ENCODE measurements around the gene ZDHHC3.

The ZDHHC3 gene

DNA sequence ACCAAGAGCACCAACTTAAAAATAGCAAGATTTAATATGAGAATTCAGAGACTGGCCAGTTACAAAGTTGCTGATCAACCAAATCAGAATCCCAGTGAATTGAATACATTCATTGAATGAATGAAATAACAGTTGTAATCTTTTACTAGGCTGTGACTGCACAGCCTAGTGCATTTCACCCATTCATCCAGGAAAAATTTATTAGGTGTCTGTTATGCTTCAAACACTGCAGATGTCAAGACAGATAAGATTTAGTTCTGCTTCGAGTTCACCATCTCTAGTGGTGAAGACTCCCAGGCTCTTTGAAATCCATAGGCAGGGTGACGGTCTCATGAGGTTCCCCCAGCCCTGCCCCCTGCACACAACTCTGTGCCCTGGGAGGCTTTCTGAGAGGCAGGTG lies 72.7 kb downstream of the ZDHHC3 start:
- in situ Hi-C loops (cut with HindIII; ENCODE audit: low sequenced_read_pairs): loop anchor here (25.0 kb wide), 1 partner anchor 366 kb away; no protein-coding TSS in a partner anchor

DNA sequence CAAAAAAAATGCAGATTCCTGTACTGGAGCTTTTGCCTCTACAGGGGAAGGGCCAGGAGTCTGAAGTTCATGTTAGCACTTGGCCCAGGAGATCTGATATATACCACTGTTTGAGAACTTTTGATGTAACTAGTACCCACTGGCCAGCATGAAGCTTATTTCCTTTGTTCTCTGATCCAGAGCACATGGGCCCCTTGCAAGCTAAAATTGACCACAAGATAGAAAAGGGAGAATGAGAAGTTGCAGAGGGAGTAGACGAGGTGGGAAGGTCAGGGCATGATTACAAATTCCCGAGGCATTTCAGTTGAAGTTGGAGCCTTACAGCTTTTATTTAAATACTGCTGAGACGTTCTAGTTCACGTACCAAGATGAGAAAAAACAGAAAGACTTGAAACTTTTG lies 73.3 kb downstream of the ZDHHC3 start:
- in situ Hi-C loops (cut with HindIII; ENCODE audit: low sequenced_read_pairs): loop anchor here (25.0 kb wide), 1 partner anchor 365 kb away; no protein-coding TSS in a partner anchor

DNA sequence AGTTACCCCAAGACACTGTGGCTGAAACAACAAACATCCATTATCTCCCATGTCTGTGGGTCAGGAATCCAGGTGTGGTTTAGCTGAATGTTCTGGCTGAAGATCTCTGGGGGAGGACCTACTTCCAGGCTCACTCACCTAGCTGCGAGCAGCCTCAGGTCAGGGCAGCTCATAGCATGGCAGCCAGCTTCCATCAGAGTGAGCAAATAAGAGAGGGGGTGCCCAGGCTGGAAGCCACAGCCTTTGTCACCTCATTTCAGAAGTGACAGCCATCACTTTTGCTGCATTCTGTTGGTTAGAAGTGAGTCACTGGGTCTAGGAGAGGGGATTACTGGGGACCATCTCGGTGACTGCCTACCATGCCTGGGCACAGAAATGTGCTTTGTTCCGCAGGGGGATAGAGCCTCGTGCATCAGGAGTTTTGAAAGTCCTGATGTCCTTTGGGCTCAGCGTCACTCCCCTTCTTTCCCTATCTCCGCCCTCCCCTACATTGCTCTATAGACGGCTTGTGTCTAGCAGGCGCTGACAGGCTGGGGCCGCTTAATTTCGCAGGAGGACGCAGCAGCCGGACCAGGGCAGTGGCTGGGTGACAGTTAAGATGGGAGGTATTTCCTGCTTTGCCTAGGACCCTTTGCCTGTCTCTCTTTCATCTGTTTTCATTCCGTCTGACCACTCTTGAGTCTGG lies 76.1 kb downstream of the ZDHHC3 start:
- in situ Hi-C loops (cut with HindIII; ENCODE audit: low sequenced_read_pairs): loop anchor here (25.0 kb wide), 1 partner anchor 363 kb away; no protein-coding TSS in a partner anchor

DNA sequence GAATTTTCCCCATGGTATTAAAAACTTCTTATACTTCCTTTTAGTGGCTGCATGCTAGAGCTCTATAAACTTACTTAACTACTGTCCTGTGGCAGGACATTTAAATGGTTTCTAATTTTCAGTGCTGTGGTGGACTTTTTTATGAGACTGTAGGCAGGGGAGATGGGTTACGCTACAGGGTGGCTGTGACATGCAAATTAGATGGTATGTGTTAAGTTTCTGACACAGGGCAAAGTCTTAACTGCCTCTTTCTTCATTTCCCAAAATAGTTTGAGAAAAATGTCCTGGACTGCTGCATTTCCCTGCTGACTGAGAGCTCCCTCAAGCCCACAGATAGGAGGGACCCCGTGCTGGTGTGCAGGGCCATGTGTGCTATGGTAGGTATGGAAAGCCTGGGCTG lies 79.5 kb downstream of the ZDHHC3 start:
- in situ Hi-C loops (cut with HindIII; ENCODE audit: low sequenced_read_pairs): no loop called here

DNA sequence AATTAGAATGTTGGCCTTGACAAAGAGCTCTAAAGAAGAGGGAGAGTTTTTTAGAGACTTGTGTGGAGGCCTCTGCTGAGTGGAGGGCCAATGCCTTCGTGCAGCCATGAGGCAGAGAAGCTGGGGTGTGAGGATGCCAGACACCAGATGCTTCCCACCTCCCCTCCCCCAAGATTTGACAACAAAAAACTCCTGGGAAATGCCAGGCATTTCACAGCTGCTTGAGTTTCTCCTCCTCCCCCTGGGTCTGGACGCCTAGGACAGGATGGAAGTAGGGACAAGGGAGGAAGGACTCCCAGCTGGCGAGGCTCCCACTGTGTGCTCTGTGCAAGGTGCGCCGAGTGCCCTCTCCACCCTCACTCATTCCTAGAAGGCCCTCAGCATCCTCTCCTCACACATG lies 81.5 kb downstream of the ZDHHC3 start:
- in situ Hi-C loops (cut with HindIII; ENCODE audit: low sequenced_read_pairs): no loop called here

DNA sequence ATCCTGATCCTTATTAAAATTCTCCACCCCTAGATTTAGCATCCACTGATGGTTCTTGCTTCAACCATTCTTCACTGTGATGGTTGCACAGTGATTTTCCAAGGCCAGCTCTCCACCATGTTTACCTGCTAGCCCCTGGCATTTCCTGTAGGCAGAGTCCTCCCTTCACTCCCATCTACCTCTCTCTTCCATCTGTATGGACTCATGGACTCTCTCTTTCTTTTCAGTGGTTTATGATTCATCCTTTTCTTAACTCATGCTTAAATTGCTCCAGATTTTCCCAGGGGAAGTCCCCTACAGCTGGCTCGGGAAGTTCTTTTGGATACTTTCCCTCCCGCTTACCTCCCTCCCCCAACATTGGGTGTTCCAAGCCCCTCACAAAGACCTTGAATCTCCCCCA lies 82.9 kb downstream of the ZDHHC3 start:
- in situ Hi-C loops (cut with HindIII; ENCODE audit: low sequenced_read_pairs): no loop called here

DNA sequence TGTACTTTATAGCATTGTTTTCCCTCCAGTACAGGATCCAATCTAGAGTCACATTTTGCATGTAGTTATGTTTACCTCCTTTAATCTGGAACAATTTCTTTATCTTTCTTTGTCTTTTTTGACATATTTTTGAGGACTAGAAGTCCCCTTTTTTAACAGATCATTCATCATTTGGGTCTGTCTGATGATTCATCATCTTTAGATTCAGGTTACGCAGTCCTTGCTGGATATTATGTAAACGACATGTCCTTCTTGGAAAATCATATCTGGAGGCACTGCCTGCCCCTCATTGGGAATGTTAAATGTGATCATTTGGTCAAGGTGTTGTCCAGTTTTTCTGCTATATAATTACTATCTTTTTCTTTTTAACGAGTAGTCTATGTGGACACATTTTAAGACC lies 83.3 kb downstream of the ZDHHC3 start:
- in situ Hi-C loops (cut with HindIII; ENCODE audit: low sequenced_read_pairs): no loop called here

DNA sequence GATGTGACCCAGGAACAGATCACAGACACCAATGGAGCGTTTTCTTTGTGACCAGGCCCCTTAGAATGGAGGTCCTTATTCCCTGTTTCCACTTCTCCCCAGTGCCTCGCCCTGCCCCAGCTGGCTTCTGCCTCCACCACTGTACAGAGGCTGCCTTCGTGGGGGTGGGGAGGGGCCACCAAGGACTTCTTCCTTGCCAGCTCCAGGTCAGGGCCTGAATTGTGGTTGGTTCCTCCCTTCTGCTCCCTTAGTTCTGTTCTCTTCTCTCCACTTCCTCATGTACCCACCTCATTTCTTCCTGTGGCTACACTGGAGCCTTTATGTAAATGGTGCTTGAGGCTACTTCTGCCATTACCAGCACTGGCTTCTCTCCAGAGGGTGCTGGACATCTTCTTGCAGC lies 85.1 kb downstream of the ZDHHC3 start:
- in situ Hi-C loops (cut with HindIII; ENCODE audit: low sequenced_read_pairs): no loop called here

DNA sequence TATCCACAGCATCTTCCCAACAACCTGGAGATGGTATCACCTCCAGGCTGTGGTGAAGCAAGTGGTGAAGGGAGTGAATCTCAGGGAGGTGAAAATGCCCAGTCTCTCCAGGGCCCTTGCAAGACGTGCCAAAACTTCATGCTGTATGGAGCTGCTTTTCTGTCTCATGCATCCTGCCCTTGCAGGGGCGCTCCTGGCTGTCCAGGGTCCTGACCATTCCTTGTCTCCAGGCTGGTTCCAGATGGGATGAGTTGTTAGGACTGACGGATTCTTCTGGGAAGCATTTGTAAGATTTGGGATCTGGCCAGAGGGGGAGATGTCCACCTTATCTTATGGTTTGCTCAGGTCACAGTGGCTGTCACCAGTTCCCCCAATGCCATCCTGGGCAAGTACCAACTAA lies 85.7 kb downstream of the ZDHHC3 start:
- in situ Hi-C loops (cut with HindIII; ENCODE audit: low sequenced_read_pairs): no loop called here

DNA sequence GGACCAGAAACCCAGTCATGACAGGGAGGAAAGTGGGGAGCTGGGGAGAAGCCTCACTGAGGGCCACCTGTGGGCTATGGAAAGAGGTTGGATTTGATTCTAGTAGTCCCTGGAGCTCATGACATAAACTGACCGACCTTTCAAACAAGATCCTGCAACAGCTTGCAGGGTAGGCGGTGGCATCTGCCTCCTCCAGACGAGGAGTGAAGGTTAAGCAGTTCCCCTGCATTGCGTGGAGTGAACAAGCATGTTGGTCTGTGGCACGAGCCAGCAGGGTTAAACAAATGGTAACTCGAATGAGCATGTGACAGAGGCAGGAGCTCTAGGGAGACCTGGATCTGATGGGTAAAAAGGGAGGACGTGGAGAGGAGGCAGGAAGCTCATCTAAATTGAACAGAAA lies 88.9 kb downstream of the ZDHHC3 start:
- in situ Hi-C loops (cut with HindIII; ENCODE audit: low sequenced_read_pairs): no loop called here

DNA sequence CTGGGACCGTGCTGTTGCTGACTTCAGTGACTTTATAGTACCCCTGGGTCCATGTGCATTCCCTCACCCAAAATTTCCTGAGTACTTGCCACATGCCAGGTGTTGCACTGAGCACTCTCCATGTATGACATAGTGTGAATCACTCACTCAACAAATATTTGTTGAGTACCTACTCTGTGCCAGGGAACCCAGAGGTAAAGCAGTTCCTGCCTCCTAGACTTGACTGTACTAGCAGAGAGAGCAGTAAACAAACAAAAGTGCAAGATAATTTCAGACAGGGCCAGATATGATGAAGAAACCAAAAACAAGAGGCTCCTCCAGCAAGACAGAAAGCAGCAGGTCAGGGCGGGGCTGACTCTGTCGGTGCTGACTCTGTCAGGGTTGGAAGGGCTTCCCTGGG lies 89.4 kb downstream of the ZDHHC3 start:
- in situ Hi-C loops (cut with HindIII; ENCODE audit: low sequenced_read_pairs): no loop called here

DNA sequence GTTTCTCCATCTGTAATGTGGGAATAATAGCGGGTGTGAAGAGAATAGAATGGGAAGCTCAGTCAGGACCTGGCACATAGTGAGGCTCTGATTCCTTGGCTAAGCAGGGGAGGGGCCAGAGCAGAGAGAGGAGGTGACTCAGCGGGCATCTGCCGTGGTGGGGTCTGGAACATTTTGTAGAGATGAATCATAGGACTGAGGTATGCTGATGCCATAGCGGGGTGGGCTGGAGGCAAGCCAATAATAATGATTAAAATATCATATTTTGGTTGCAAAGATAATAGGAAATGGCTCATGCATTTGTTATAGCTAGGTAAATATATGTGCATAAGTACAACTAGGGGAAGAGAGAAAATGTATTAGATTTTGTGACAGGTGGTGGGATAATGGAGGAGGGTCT lies 90.4 kb downstream of the ZDHHC3 start:
- in situ Hi-C loops (cut with HindIII; ENCODE audit: low sequenced_read_pairs): no loop called here

DNA sequence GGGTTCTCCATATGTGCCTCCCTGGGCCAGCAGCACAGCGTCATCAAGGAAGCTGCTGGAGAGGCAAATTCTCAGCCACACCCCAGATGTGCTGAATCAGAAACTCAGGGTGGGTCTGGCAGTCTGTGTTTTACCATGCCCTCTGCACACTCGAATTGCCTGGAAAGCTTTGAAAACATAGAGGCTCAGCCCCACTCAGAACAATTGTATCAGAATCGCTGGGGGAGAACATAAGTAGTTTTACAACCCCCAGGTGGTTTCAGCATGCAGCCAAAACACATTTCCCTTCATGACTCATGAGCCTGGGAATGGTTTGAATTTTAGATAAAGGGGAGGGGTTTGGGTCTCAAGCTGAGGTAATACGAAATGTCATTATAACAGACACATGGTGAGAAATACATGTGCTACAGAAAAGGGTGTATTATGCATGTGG lies 92.0 kb downstream of the ZDHHC3 start:
- in situ Hi-C loops (cut with HindIII; ENCODE audit: low sequenced_read_pairs): loop anchor here (5.0 kb wide), 2 partner anchors 58 to 87 kb away; no protein-coding TSS in a partner anchor

DNA sequence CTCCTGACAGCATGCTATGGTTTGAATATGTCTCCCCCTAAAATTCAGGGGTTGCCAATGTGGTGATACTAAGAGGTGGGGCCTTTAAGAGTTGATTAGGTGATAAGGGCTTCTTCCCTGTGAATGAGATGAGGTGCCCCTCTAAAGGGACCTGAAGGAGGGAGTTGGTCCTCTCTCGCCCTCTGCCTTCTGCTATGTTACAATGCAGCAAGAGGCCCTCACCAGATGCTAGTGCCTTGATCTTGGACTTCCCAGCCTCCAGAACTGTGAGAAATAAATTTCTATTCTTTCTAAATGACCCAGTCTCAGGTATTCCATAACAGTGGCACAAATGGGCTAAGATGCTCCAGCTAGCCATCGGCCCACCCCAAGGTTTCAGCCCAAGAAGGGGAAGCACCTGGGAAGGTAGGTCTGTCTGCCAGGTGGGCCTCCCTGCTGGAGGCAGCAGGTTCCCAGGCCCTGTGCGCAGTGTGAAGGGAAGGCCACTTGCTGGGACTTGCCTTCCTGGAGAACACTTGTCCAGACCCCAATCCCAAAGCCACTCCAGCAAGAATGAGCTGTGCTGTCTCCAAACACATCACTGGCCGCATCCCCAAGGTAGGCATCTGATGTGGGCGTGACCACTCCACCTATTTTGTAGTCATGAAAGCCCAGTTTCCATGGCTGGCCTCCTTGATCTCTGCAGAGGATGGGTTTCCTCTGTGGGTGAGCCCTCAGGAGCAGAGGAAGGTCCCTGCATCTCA lies 92.6 kb downstream of the ZDHHC3 start:
- in situ Hi-C loops (cut with HindIII; ENCODE audit: low sequenced_read_pairs): loop anchor here (5.0 kb wide), 2 partner anchors 59 to 86 kb away; no protein-coding TSS in a partner anchor

DNA sequence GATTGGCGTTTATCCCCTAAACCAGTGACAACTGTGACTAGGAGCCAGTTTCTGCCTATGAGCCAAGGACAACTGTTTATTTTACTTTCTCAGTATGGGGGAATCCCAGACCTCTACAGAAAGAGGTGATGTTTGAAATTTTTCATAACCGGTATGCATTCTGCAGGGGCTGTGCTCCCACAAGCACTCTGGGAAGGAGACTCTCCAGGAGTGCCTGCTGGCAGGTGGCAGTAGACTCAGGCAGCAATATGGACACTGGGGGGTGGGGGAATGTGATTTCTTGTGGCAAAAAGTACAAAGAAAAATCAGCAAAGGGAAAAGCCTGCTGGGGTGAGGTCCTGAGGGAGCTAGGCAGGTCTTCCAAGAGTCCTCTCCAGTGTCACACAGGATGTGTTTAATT lies 95.7 kb downstream of the ZDHHC3 start:
- in situ Hi-C loops (cut with HindIII; ENCODE audit: low sequenced_read_pairs): loop anchor here (5.0 kb wide), 2 partner anchors 62 to 83 kb away; no protein-coding TSS in a partner anchor

DNA sequence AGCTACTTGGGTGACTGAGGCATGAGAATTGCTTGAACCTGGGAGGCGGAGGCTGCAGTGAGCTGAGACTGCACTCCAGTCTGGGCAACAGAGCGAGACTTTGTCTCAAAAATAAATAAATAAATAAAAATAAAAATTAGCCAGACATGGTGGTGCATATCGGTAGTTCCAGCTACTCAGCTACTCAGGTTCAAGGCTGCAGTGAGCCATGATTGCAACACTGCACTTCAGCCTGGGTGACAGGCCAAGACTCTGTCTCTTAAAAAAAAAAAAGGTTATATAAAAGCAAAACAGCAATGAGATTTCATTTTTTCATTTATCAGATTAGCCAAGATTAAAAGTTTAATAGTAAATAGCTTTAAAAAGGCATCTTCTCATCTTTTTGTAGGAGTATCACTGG lies 98.6 kb downstream of the ZDHHC3 start:
- in situ Hi-C loops (cut with HindIII; ENCODE audit: low sequenced_read_pairs): no loop called here

DNA sequence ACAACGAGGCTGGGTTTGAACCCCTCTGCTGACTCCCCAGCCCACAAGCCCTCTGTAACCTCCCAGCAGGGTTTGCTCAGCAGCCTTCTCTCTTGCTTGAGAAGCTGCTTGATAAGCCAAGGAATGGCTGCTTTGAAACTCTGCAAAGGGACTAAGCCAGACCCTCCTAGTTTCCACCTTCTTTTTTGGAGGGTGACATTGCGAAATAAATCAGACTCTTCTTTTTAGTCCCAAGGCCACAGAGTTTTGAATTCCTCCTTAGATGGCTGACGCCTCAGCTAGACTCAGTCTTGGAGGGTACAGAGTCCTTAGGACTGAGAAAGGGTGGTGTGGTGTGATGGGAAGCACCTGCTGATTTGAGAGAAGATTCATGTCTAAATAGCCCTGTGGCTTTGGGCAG lies 100.4 kb downstream of the ZDHHC3 start:
- in situ Hi-C loops (cut with HindIII; ENCODE audit: low sequenced_read_pairs): no loop called here

Measured in endothelial cell of hepatic sinusoid (primary cell).